Stimulated activated CD8-positive, alpha-beta memory T cell treated with anti-CD3 and anti-CD28 coated beads, Interleukin-12 subunit alpha, Interleukin-12 subunit beta, amount 100 ng/mL, for 24 hours (primary cell): Measurements from ENCODE around the gene SFXN5.

Experiments used
- DNase-seq: peaks from one replicate; pipeline ENCODE4 v3.0.0-alpha.2; 2020; ENCODE audit errors: extremely low read depth

The SFXN5 gene

DNA sequence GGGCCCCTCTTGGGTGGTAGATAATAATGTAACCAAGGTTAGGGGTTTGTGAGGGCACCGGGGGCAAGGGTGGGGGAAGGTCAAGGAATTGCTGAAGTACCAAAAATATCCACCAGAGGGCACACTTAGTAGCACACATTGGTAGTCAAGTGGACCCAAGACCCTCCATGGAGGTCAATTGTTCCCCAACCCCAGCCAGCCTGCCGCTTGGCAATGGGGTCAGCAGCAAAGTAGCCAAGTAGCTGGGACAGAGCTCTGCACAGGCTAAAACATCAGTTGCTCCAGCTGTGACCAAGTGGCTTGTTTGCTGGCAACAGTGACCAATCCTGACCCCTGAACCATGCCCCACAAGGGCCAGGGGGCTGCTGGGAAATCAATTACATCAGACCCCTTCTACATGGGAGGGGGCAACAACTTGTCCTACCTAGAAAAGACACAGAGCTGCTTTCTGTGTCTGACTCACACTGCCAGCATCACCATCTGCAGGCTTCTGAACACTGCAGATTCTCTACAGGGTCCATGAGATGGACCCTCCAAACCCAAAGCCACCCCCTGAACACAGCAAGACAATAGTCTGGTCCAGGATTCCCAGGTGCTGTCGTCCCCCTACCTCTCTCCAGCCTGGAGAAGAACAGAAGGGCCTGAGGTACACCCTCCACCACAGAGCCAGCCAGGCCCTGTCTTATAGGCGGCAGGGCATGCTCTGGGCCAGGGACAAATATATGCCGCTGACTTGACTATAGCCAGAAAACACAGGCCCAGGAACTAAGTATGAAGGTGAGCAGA lies 78.2 kb downstream of the SFXN5 start:
- no peak for DNase-seq

- DNase-seq: no peak
Measured at GRCh38 chr2:72992734-72993102, 78.8 kb downstream of the SFXN5 start.

DNA sequence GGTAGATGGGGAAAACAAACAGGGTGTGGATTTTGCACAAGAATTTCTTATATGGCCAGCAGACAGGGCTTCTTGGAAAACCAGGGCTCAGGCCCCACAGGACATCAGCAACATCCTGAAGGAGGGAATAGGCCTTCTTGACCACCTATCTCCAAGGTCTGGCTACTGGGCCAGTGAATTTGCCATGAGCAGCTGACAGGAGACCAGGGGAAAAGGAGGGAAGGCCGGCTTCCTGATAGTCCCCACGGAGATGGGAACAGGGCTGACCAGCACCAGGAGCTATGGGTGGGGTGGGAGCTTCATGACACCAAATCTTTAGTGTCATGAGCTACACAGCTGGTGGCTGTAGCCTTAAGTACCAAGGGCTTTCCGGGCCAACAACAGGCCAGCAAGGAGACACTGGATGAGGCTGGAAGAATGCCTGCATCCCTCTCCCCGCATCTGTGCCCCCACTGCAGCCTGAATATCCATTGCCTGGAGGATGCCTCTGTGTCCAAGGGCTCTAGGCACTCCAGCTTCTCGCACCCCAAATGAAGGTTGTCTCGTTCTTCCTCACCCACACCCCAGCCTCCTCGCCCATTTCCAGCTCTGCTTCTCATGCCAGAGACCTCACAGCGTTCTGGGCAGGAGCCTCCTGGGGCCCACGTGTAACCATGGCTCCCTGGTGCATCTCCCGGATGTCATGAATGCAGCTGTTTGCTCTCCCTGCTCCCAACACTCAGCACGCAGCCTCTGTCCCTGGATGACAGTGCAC lies 79.4 kb downstream of the SFXN5 start:
- no peak for DNase-seq

DNA sequence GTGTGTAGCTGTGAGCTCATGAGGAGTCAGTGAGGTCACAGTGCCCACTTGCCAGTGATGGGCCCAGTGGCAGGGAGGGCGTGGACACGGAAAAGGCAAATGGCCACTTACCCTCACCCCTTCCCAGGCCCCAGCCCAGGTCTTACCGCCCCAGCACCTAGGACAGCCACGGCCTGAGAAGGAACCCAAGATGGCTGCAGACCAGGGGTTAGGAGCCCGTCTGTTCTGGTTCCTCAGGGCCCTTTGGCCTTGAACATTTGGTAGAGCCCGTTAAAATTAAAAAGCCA lies 80.1 kb downstream of the SFXN5 start:
- no peak for DNase-seq

GRCh38 chr2:72990695-72991438 lies 80.6 kb downstream of the SFXN5 start:
- no peak for DNase-seq

- no peak for DNase-seq
Measured at GRCh38 chr2:72989770-72990556, 81.5 kb downstream of the SFXN5 start.

- no peak for DNase-seq
Measured at GRCh38 chr2:72988726-72989273, 82.7 kb downstream of the SFXN5 start.

GRCh38 chr2:72988041-72988440 lies 83.5 kb downstream of the SFXN5 start:
- DNase-seq: no peak

GRCh38 chr2:72985891-72986683 lies 85.4 kb downstream of the SFXN5 start:
- DNase-seq: no peak

DNA sequence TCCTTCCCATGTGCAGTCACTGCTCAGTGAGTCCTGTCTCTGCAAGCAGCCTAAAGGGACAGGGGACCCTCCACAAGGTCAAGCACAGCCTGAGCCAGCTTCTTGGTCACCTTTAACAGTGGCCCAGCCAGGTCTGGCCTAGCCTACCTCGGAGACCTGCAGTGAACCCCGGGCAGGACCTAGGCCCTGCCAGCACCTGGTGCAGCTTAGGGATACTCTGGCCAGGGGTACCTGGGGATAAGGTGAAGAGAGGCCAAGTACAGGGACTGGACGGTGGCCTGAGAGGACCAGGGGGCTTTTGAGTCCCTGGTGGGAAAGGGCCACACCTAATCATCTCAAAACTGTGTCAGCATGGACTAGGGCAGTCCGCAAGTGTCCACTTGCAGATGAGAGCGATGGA lies 86.4 kb downstream of the SFXN5 start:
- DNase-seq: no peak

- no peak for DNase-seq
Measured at GRCh38 chr2:72984172-72984671, 87.3 kb downstream of the SFXN5 start.

- no peak for DNase-seq
Measured at GRCh38 chr2:72983500-72984161, 87.9 kb downstream of the SFXN5 start.

DNA sequence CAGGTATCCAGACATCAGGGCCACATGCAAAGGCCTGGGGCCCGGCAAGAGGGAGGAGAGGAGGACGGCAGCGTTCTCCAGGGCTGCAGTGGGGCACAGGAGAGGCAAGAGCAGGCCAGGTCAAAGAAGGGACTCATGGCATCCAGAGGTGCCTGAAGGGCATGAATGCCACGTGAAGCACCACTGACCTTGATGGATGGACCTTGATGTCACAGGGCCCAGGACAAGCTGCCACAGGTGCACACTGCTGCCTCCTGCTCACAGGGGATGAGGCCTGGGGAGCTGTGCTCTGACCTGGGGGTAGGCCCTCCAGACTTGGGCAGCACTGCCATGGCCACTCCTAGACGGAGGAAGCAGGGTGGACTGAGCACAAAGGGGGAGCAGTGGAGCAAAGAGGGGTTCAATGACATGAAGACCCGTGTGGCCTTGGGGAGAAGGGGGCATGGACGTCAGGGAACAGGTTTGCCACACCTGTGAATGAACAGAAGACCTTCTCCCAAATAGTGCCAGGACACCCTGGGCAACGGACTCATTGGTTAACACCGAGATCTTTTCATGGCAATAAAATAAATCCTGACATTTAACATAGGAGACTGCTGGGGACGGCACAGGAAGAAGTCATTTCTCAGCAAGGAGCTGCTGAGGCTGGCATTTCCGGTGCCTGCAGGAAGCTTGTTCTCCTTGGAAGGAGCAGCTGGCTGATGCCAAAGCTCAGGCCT lies 88.6 kb downstream of the SFXN5 start:
- DNase-seq: no peak

DNA sequence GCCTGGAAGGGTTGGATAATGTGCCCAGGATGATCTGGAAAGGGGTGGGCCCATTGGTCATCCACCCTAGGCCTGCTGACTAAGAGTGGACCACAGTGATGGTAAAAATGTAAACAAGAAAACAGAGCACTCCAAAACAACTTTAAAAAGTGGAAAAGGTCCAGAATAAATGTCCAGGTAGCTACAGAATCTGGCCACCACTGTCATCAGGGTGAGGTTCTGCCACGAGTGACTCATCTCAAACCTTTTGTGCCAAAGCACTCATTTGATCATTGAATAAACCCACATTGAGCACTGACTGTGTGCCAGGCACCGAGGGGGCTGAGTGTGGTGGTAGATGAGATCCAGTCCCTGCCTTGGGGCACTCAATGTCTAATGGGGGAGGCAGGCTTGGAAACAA lies 89.3 kb downstream of the SFXN5 start:
- no peak for DNase-seq

- no peak for DNase-seq
Measured at GRCh38 chr2:72981536-72981935, 90.0 kb downstream of the SFXN5 start.

DNA sequence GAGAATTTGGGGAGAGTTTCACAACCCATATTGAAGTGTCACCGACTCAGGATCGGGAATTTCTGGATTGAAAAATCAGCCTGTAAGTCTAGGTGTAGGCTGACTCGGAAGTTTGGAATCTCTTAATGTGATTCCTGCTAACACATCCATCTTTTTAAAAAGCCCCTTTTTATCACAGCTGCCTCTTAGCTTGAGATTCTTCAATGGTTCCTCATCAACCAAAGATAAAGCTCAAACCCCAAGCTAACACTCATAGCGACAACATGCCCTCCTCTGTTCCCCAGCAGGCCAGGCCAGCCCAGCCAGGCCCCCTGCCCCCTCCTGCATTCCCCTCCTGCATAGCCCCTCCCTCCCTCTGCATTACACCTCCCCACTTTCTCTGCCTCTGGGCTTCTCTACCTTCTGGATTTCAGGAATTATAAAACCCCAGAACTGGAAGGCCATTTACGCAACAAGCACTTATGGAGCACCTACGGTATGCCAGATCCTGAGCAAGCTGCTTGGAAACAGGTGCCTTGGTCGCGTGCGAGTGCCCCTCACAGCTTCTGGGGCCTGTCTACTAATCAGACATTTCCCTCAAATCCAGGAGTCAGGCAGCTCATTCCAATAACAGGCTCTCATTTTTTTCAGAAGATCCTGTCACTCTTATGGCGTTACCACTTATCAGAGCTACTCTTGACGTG lies 90.8 kb downstream of the SFXN5 start:
- no peak for DNase-seq

- DNase-seq: no peak
Measured at GRCh38 chr2:72979896-72980295, 91.6 kb downstream of the SFXN5 start.

DNA sequence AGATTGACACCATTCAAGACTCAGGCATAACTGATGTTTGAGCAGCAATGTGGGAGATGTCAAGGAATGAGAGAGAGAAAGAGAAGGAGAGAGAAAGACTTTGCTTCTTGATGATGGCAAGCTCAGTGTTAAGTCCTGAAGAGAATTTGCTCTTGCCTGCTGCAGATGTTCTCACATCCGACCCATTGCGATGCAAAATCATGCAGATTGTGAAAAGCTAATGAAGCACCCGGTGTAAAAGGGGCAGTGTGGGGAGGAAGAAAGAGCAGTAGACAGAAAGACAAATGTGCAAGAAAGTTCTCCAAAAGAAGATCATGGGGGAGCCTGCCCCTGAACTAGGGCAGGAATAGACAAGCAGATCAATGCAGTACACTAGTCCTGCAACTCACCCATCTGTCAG lies 96.5 kb downstream of the SFXN5 start:
- DNase-seq: no peak

DNA sequence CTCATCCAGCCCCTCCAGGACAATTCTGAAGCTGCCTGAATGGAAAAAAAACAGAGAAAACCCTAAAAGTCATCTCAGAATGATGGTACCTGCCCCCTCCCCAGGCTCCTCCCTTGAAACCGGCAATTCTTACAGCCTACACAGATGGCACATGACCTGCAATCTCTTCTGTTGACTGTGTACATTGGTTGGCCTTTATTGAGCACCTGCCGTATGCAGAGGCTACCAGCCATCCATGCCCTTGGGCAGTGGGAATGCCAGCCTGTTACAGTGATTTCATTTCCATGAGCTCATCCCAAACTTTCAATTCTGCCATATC lies 97.1 kb downstream of the SFXN5 start:
- DNase-seq: no peak
